ENCODE measurements around the gene AGPAT4. TPM values are rescaled to one million over a fixed set of nuclear protein-coding genes. Genes with fewer than 3 reads are reported as not detected.
A peak's percentile ranks its signal among the peaks of the same experiment; 100 is the strongest.

The AGPAT4 gene
- total and polyA plus RNA-seq, 2 of the 13 experiments (the other 11 are each of a cell fraction or from before 2014, with no cell fraction given): 0.07 to 0.13 TPM

GRCh38 chr6:161218222-161218621 lies 55.6 kb downstream of the AGPAT4 start:
- ChIA-PET POLR2A (no interaction called here), CTCF (ENCODE audit: low intra/inter-chr PET ratio, low total read pairs) (no interaction called here)
- DNase-seq (ENCODE audit: low spot score): no peak
- FAIRE-seq: peak; percentile 12
- H3K79me2 ChIP-seq (ENCODE audit: insufficient read depth, low read length): no peaks in the 10 kb centered on the region
- H3K4me2 ChIP-seq (ENCODE audit: low read depth, low read length): no peak overlapping the region
- intact Hi-C loops (cut with micrococcal nuclease; ENCODE audit: unreplicated experiment): loop anchor here (1.0 kb wide), 1 partner anchor 288 kb away; no protein-coding TSS in a partner anchor
- BruUV-seq (replicated peaks): no TSS peak
- no peak overlapping the region for H2AFZ ChIP-seq (ENCODE audit: low read length)
- ATAC-seq: peak; percentile 35; the same call in 2 of the 3 replicates
- peaks cover 0 to 12% of the 10 kb centered on the region in 2 experiments; a peak in 1 of 5 replicates for H3K27me3 ChIP-seq (ENCODE audit: control insufficient read depth in 1 of 2, insufficient read depth in 2 of 2, low read length in 2 of 2)
- H3K4me1 ChIP-seq (ENCODE audit: insufficient read depth, low read length): peaks cover 4% of the 10 kb centered on the region; the same call in 1 of the 2 replicates
- no peaks in the 10 kb centered on the region for H3K36me3 ChIP-seq (replicated peaks in 1 of 2; ENCODE audit: control insufficient read depth in 1 of 2, insufficient read depth in 2 of 2, low read length in 2 of 2)
- no peak overlapping the region for H3K9ac ChIP-seq (ENCODE audit: insufficient read depth, low read depth, low read length)
- H3K9me3 ChIP-seq (ENCODE audit: low read length): peaks cover 14% of the 10 kb centered on the region; the same call in 1 of the 2 replicates
- H4K20me1 ChIP-seq (ENCODE audit: insufficient read depth, low read length): no peaks in the 10 kb centered on the region
- in situ Hi-C loops (cut with HindIII; ENCODE audit: extremely low pct_ligation_motif_present, low pct_unique_long_range_greater_than_20kb): no loop called here
- 11% methylated on average over 5 of the region's 5 CpGs for WGBS (ENCODE audit: low lambda C conversion rate)
- H3K27ac ChIP-seq (ENCODE audit: extremely low read length, insufficient read depth, low read length): no peak overlapping the region
- no peak overlapping the region for H3K4me3 ChIP-seq (replicated peaks in 1 of 3; ENCODE audit: insufficient read depth in 1 of 3, low read depth in 2 of 3, low read length in 3 of 3)
- TF ChIP-seq ZNF382 (CRISPR knock-in tag; IDR thresholded peaks at IDR 0.05; ENCODE audit: borderline replicate concordance): no peak
- TF ChIP-seq CTCF (CRISPR knock-in tag; IDR thresholded peaks at IDR 0.05): peak; percentile 28
- peak; percentile 28 for TF ChIP-seq STAG1 (CRISPR knock-in tag; IDR thresholded peaks at IDR 0.05)

DNA sequence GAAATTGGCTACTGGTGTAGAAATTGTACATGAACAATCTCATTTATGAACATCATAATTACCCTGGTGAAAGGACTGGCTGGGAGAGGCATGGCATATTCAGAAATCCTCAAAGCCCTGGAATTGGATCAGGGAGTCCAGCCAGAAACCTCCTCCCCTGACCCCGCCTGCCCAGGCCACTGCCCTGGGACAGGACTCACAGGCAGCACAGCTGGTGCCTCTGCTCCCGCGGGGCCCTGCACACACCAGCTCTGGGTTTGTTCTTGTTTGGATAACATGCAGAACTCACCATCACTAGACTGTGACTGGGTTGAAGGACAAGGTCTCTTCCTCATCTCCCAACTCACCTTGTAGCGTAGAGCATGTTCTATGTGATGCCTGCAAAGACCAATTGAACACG lies 56.2 kb downstream of the AGPAT4 start:
- FAIRE-seq: no peak
- CTCF ChIA-PET (ENCODE audit: low intra/inter-chr PET ratio, low total read pairs): no interaction called here
- BruUV-seq (replicated peaks): no TSS peak
- H3K9me3 ChIP-seq (ENCODE audit: low read length): peaks cover 18% of the 10 kb centered on the region; the same call in 1 of the 2 replicates
- H3K79me2 ChIP-seq (ENCODE audit: insufficient read depth, low read length): no peaks in the 10 kb centered on the region
- in situ Hi-C loops (cut with HindIII; ENCODE audit: extremely low pct_ligation_motif_present, low pct_unique_long_range_greater_than_20kb) (no loop called here), intact Hi-C loops (cut with micrococcal nuclease; ENCODE audit: unreplicated experiment) (loop anchor here (1.0 kb wide), 1 partner anchor 287 kb away; no protein-coding TSS in a partner anchor)
- no peak overlapping the region for H3K9ac ChIP-seq (ENCODE audit: insufficient read depth, low read depth, low read length)
- H3K27ac ChIP-seq (ENCODE audit: extremely low read length, insufficient read depth, low read length): no peak overlapping the region
- no peak overlapping the region for H3K4me3 ChIP-seq (replicated peaks in 1 of 3; ENCODE audit: insufficient read depth in 1 of 3, low read depth in 2 of 3, low read length in 3 of 3)
- 47% methylated on average over 3 of the region's 5 CpGs for WGBS (ENCODE audit: low lambda C conversion rate)
- no peak for DNase-seq (ENCODE audit: low spot score)
- peaks cover 4% of the 10 kb centered on the region; the same call in 1 of the 2 replicates for H3K4me1 ChIP-seq (ENCODE audit: insufficient read depth, low read length)
- H3K27me3 ChIP-seq (ENCODE audit: control insufficient read depth in 1 of 2, insufficient read depth in 2 of 2, low read length in 2 of 2): peaks cover 0 to 12% of the 10 kb centered on the region in 2 experiments; a peak in 1 of 5 replicates
- H2AFZ ChIP-seq (ENCODE audit: low read length): no peak overlapping the region
- no peaks in the 10 kb centered on the region for H4K20me1 ChIP-seq (ENCODE audit: insufficient read depth, low read length)
- POLR2A ChIA-PET: no interaction called here
- H3K36me3 ChIP-seq (replicated peaks in 1 of 2; ENCODE audit: control insufficient read depth in 1 of 2, insufficient read depth in 2 of 2, low read length in 2 of 2): no peaks in the 10 kb centered on the region
- peak; percentile 35 for ATAC-seq
- H3K4me2 ChIP-seq (ENCODE audit: low read depth, low read length): no peak overlapping the region
- no peak for TF ChIP-seq ISX (CRISPR knock-in tag; conservative IDR thresholded peaks at IDR 0.05)
- TF ChIP-seq ZNF530 (CRISPR knock-in tag; IDR thresholded peaks at IDR 0.05; ENCODE audit: low read depth): no peak
- TF ChIP-seq REL (CRISPR knock-in tag; conservative IDR thresholded peaks at IDR 0.05): no peak
- no peak for TF ChIP-seq ZNF800 (CRISPR knock-in tag; IDR thresholded peaks at IDR 0.05)
- no peak for TF ChIP-seq MAZ (IDR thresholded peaks at IDR 0.05; ENCODE audit: borderline replicate concordance, low read depth, low read length)
- TF ChIP-seq MAZ (CRISPR knock-in tag; IDR thresholded peaks at IDR 0.05; ENCODE audit: low read depth): no peak
- TF ChIP-seq, protein P1, sequence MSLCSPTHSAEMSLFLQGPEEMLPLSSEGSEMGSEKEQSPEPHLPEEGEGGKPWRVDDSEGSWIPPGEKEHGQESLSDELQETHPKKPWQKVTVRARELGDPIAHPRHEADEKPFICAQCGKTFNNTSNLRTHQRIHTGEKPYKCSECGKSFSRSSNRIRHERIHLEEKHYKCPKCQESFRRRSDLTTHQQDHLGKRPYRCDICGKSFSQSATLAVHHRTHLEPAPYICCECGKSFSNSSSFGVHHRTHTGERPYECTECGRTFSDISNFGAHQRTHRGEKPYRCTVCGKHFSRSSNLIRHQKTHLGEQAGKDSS (CRISPR knock-in tag; IDR thresholded peaks at IDR 0.05; ENCODE audit: borderline replicate concordance, low read depth): no peak
- no peak for TF ChIP-seq TARDBP (CRISPR knock-in tag; IDR thresholded peaks at IDR 0.05)
- no peak for TF ChIP-seq SSRP1 (CRISPR knock-in tag; IDR thresholded peaks at IDR 0.05)
- no peak for TF ChIP-seq ESRRA (CRISPR knock-in tag; IDR thresholded peaks at IDR 0.05; ENCODE audit: low read depth)
- TF ChIP-seq YEATS4 (CRISPR knock-in tag; IDR thresholded peaks at IDR 0.05; ENCODE audit: borderline replicate concordance): no peak
- TF ChIP-seq SRSF4 (IDR thresholded peaks at IDR 0.05; ENCODE audit: low read depth, low read length, poor library complexity, severe bottlenecking): no peak

Data from HepG2 (cell line).